ENCODE data around the gene WDR93. TPM values are rescaled to one million over a fixed set of nuclear protein-coding genes. Genes with fewer than 3 reads are reported as not detected.
A peak's percentile ranks its signal among the peaks of the same experiment; 100 is the strongest.
"Not testable (repeated sequence)": the region's sequence is repeated elsewhere in the genome, so short reads cannot be mapped to it uniquely, and the experiment has no call there.

The WDR93 gene
- total RNA-seq, 1 donor, result 0.09 TPM

DNA sequence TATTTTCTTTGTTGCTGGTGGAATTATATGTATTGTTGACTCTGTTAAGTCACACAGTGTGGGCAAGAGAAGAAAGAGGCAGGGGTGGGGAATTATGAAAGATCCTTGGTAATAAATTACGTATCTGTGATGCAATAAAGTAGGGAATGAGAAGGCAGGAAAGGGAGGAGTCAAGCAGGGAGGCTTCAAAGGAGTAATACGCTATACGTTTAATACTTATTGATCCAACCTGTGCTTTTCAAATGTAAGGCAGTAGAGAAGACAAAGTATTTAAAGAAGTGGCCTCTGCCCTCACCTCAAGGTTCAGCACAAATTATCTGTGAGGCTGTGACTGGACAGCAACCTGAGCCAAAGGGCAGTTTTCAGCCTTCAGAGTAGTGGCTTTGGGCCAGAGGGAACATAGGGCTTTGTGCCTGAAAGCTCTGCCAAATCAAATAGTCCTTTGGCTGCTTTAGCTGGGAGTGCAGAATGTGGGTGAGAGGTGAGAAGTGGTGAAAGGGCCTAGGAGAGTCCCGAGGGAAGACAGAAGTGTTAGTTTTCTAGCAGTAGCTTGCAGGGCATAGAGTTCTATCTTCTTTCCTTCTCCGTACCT lies 10.2 kb upstream of the WDR93 start:
- no peak overlapping the region for H3K4me3 ChIP-seq (ENCODE audit: low read depth, low read length)
- TF ChIP-seq, protein P1, sequence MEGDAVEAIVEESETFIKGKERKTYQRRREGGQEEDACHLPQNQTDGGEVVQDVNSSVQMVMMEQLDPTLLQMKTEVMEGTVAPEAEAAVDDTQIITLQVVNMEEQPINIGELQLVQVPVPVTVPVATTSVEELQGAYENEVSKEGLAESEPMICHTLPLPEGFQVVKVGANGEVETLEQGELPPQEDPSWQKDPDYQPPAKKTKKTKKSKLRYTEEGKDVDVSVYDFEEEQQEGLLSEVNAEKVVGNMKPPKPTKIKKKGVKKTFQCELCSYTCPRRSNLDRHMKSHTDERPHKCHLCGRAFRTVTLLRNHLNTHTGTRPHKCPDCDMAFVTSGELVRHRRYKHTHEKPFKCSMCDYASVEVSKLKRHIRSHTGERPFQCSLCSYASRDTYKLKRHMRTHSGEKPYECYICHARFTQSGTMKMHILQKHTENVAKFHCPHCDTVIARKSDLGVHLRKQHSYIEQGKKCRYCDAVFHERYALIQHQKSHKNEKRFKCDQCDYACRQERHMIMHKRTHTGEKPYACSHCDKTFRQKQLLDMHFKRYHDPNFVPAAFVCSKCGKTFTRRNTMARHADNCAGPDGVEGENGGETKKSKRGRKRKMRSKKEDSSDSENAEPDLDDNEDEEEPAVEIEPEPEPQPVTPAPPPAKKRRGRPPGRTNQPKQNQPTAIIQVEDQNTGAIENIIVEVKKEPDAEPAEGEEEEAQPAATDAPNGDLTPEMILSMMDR (IDR thresholded peaks at IDR 0.05; ENCODE audit: insufficient read depth, low read length), result no peak
- DNase-seq (ENCODE audit: low read depth), result peak; percentile 98

DNA sequence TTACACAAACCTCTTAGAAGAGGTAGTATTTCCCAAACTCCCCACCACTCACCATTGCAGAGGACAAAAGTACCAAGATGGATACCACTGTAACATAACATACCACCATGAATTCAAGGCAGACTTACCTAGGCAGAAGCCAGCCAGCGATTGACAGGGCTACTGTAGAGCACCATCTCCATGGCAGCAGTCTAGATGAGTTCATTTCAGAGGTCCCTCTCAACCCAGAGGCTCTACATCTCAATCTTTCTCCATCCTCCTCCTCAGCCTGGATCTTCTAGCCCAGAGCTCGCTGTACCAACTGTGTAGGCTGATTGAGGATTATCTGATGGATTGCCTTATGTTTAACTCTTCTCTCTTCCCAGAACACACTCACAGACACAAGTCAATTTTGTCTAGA lies 9.5 kb upstream of the WDR93 start:
- no peak overlapping the region for H3K4me3 ChIP-seq (ENCODE audit: low read depth, low read length)
- TF ChIP-seq, protein P1 (IDR thresholded peaks at IDR 0.05; ENCODE audit: insufficient read depth, low read length), result no peak
- DNase-seq (ENCODE audit: low read depth), result no peak

DNA sequence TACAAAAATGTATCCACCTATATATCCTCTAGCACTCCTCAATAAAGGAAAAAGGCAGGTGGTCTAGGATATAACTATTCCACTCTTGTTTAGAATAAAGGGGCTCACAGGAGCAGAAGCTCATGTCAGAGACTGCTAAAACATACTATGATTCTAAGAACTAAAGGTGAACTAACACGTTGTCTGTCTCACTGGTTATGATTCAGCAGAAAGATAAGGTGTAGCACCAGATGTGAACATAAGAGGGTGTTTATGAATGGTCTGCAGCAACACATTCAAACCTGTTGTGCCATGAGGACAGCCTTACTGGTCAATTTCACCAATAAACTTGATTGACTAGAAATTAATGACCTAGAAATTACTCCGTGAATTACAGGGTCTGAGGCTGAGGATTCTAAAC lies 4.6 kb upstream of the WDR93 start:
- DNase-seq (ENCODE audit: low read depth), result no peak
- TF ChIP-seq, protein P1 (IDR thresholded peaks at IDR 0.05; ENCODE audit: insufficient read depth, low read length), result no peak

DNA sequence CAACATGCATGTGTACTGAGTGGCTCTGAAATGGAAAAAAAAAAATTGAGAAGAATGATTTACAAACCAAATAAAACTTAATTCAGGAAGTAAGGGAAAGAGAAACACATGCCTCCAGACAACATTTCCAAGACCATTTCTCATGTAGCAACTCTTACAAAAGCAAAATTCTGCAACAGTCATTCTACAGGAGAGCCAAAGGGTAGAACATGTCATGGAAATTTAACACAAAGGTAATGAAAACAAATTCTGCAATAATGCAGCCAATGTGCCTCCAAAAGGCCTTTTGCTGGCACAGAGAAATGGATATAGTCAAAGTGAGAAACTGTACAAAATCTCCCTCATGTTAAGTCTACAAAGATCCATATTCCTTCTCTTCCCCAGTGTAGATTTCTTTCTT lies 4.1 kb upstream of the WDR93 start:
- DNase-seq (ENCODE audit: low read depth), result no peak
- H3K4me3 ChIP-seq (ENCODE audit: low read depth, low read length), result no peak overlapping the region
- TF ChIP-seq, protein P1 (IDR thresholded peaks at IDR 0.05; ENCODE audit: insufficient read depth, low read length), result no peak

More for the DNA sequence above, 4.6 kb upstream of the WDR93 start:
- no peak overlapping the region for H3K4me3 ChIP-seq (ENCODE audit: low read depth, low read length)

DNA sequence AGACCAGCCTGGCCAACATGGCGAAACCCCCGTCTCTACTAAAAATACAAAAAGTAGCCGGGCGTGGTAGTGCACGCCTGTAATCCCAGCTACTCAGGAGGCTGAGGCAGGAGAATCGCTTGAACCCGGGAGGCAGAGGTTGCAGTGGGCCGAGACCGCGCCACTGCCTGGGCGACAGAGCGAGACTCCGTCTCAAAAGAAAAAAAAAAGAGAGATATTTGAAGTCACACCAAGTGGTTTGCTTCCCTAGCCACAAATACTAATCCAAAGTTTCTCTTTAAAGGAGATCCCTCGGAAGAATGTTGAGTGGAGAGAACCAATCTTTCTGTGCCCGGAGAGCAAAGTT lies 708 bp upstream of the WDR93 start:
- DNase-seq (ENCODE audit: low read depth), result not testable (repeated sequence)
- peak overlapping the region; percentile 88 for H3K4me3 ChIP-seq (ENCODE audit: low read depth, low read length)

DNA sequence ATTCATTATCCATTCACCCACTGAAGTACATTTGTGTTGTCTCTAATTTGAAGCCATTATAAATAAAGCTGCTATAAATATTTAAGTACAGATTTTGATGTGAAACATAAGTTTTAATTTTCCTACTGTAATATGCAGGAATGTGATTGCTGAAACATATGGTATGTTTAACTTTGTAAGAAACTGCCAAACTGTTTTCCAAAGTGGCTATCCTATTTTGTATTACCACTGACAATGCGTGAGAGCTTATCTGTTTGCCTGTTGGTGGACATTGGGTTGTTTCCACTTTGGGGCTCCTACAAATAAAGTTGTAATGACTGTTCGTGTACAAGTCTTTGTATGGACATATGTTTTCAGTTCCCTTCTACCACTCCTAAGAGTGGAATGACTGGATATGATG lies 2.5 kb downstream of the WDR93 start:
- peak; percentile 35 for DNase-seq (ENCODE audit: low read depth)
- H3K4me3 ChIP-seq (ENCODE audit: low read depth, low read length), result no peak overlapping the region
- TF ChIP-seq, protein P1 (IDR thresholded peaks at IDR 0.05; ENCODE audit: insufficient read depth, low read length), result no peak

DNA sequence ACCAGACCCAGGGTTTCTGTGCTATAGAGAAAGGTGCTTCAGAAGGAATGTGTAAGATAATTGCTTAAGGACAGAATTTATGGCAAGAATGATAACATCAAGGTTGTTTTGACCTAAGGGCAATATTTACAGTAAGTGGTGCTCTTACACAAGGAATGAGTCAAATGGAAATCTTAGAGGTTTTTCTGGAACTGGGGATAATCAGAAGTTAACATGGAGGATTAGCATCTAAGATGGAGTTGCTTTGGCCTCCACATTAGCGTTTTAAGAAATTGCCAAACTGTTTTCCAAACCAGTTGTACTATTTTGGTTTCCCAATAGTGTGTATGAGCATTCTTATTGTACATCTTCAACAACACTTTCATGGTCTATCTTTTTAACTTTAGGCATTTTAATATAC lies 3.1 kb downstream of the WDR93 start:
- H3K4me3 ChIP-seq (ENCODE audit: low read depth, low read length), result no peak overlapping the region
- TF ChIP-seq, protein P1 (IDR thresholded peaks at IDR 0.05; ENCODE audit: insufficient read depth, low read length), result no peak
- no peak for DNase-seq (ENCODE audit: low read depth)
